Measurements from ENCODE around the gene SV2B. TPM values are rescaled to one million over a fixed set of nuclear protein-coding genes. Genes with fewer than 3 reads are reported as not detected.

SV2B gene
- total and polyA plus RNA-seq, 2 experiments from 2014 or later = 0.06 to 0.76 TPM

DNA sequence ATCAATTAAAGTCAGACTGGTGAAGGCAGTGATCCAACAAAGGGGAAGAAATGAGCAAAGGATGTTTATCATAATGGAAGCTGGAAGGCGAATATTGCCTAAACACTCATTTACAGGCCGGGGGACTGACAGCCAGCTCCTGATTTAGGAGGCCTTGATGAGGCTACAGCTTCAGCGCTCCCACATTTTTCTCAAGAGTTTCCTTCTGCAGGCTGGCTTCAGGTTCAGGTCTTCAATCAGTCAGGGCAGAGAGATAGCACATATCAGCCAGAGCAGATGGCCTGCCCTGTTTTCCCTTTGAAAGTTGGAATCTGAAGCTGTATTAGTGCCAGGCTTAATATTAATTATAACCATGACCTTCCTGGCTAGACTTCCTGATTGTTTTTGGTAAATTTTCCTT lies 218.9 kb downstream of the SV2B start:
- ATAC-seq (no peak), DNase-seq (ENCODE audit: low spot score) (no peak)
- no peaks in the 10 kb centered on the region for H4K20me1 ChIP-seq (replicated peaks; ENCODE audit: insufficient read depth)
- peaks cover 2% of the 10 kb centered on the region for H3K27me3 Mint-ChIP-seq (ENCODE audit: insufficient read depth, low read depth, poor library complexity)
- H3K4me3 ChIP-seq = no peak overlapping the region
- no peaks in the 10 kb centered on the region for H3K9me3 Mint-ChIP-seq
- H2AFZ ChIP-seq = no peak overlapping the region
- TF ChIP-seq, protein P1, sequence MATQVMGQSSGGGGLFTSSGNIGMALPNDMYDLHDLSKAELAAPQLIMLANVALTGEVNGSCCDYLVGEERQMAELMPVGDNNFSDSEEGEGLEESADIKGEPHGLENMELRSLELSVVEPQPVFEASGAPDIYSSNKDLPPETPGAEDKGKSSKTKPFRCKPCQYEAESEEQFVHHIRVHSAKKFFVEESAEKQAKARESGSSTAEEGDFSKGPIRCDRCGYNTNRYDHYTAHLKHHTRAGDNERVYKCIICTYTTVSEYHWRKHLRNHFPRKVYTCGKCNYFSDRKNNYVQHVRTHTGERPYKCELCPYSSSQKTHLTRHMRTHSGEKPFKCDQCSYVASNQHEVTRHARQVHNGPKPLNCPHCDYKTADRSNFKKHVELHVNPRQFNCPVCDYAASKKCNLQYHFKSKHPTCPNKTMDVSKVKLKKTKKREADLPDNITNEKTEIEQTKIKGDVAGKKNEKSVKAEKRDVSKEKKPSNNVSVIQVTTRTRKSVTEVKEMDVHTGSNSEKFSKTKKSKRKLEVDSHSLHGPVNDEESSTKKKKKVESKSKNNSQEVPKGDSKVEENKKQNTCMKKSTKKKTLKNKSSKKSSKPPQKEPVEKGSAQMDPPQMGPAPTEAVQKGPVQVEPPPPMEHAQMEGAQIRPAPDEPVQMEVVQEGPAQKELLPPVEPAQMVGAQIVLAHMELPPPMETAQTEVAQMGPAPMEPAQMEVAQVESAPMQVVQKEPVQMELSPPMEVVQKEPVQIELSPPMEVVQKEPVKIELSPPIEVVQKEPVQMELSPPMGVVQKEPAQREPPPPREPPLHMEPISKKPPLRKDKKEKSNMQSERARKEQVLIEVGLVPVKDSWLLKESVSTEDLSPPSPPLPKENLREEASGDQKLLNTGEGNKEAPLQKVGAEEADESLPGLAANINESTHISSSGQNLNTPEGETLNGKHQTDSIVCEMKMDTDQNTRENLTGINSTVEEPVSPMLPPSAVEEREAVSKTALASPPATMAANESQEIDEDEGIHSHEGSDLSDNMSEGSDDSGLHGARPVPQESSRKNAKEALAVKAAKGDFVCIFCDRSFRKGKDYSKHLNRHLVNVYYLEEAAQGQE (IDR thresholded peaks at IDR 0.05; ENCODE audit: unreplicated experiment) = no peak
- TF ChIP-seq CTCF (conservative IDR thresholded peaks at IDR 0.05; ENCODE audit: low read depth in 2 of 2) (no peak), EZH2phosphoT487 (IDR thresholded peaks at IDR 0.05; ENCODE audit: unreplicated experiment) (no peak), EZH2 (IDR thresholded peaks at IDR 0.05; ENCODE audit: low read depth, unreplicated experiment) (no peak), NANOG (IDR thresholded peaks at IDR 0.05; ENCODE audit: borderline replicate concordance) (no peak), ZNF114 (CRISPR knock-in tag; IDR thresholded peaks at IDR 0.05) (no peak), CREB1 (CRISPR knock-in tag; IDR thresholded peaks at IDR 0.05; ENCODE audit: low read depth) (no peak), JUNB (IDR thresholded peaks at IDR 0.05; ENCODE audit: unreplicated experiment) (no peak), ZNF331 (CRISPR knock-in tag; IDR thresholded peaks at IDR 0.05; ENCODE audit: low read depth) (no peak), POLR2AphosphoS5 (IDR thresholded peaks at IDR 0.05; ENCODE audit: low read depth) (no peak), STAT1 (IDR thresholded peaks at IDR 0.05; ENCODE audit: unreplicated experiment) (no peak)
- TF ChIP-seq, protein P2, sequence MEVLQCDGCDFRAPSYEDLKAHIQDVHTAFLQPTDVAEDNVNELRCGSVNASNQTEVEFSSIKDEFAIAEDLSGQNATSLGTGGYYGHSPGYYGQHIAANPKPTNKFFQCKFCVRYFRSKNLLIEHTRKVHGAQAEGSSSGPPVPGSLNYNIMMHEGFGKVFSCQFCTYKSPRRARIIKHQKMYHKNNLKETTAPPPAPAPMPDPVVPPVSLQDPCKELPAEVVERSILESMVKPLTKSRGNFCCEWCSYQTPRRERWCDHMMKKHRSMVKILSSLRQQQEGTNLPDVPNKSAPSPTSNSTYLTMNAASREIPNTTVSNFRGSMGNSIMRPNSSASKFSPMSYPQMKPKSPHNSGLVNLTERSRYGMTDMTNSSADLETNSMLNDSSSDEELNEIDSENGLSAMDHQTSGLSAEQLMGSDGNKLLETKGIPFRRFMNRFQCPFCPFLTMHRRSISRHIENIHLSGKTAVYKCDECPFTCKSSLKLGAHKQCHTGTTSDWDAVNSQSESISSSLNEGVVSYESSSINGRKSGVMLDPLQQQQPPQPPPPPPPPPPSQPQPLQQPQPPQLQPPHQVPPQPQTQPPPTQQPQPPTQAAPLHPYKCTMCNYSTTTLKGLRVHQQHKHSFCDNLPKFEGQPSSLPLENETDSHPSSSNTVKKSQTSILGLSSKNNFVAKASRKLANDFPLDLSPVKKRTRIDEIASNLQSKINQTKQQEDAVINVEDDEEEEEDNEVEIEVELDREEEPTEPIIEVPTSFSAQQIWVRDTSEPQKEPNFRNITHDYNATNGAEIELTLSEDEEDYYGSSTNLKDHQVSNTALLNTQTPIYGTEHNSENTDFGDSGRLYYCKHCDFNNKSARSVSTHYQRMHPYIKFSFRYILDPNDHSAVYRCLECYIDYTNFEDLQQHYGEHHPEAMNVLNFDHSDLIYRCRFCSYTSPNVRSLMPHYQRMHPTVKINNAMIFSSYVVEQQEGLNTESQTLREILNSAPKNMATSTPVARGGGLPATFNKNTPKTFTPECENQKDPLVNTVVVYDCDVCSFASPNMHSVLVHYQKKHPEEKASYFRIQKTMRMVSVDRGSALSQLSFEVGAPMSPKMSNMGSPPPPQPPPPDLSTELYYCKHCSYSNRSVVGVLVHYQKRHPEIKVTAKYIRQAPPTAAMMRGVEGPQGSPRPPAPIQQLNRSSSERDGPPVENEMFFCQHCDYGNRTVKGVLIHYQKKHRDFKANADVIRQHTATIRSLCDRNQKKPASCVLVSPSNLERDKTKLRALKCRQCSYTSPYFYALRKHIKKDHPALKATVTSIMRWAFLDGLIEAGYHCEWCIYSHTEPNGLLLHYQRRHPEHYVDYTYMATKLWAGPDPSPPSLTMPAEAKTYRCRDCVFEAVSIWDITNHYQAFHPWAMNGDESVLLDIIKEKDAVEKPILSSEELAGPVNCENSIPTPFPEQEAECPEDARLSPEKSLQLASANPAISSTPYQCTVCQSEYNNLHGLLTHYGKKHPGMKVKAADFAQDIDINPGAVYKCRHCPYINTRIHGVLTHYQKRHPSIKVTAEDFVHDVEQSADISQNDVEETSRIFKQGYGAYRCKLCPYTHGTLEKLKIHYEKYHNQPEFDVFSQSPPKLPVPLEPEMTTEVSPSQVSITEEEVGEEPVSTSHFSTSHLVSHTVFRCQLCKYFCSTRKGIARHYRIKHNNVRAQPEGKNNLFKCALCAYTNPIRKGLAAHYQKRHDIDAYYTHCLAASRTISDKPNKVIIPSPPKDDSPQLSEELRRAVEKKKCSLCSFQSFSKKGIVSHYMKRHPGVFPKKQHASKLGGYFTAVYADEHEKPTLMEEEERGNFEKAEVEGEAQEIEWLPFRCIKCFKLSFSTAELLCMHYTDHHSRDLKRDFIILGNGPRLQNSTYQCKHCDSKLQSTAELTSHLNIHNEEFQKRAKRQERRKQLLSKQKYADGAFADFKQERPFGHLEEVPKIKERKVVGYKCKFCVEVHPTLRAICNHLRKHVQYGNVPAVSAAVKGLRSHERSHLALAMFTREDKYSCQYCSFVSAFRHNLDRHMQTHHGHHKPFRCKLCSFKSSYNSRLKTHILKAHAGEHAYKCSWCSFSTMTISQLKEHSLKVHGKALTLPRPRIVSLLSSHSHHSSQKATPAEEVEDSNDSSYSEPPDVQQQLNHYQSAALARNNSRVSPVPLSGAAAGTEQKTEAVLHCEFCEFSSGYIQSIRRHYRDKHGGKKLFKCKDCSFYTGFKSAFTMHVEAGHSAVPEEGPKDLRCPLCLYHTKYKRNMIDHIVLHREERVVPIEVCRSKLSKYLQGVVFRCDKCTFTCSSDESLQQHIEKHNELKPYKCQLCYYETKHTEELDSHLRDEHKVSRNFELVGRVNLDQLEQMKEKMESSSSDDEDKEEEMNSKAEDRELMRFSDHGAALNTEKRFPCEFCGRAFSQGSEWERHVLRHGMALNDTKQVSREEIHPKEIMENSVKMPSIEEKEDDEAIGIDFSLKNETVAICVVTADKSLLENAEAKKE (CRISPR knock-in tag; IDR thresholded peaks at IDR 0.05) = no peak
- TF ChIP-seq, protein P3, sequence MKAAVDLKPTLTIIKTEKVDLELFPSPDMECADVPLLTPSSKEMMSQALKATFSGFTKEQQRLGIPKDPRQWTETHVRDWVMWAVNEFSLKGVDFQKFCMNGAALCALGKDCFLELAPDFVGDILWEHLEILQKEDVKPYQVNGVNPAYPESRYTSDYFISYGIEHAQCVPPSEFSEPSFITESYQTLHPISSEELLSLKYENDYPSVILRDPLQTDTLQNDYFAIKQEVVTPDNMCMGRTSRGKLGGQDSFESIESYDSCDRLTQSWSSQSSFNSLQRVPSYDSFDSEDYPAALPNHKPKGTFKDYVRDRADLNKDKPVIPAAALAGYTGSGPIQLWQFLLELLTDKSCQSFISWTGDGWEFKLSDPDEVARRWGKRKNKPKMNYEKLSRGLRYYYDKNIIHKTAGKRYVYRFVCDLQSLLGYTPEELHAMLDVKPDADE (IDR thresholded peaks at IDR 0.05) = no peak
- H3K4me1 ChIP-seq (ENCODE audit: insufficient read depth) = no peaks in the 10 kb centered on the region
- H3K27ac Mint-ChIP-seq = no peak overlapping the region
- H3K27me3 ChIP-seq (ENCODE audit: insufficient read depth) = no peaks in the 10 kb centered on the region
- H3K4me1 Mint-ChIP-seq = no peaks in the 10 kb centered on the region
- no peaks in the 10 kb centered on the region for H3K79me2 ChIP-seq (replicated peaks; ENCODE audit: insufficient read depth)
- H3K36me3 ChIP-seq (ENCODE audit: insufficient read depth) = no peaks in the 10 kb centered on the region
- no peak overlapping the region for H3K4me3 Mint-ChIP-seq
- no peak overlapping the region for H3K4me2 ChIP-seq
- no peak overlapping the region for H3K27ac ChIP-seq (ENCODE audit: low read depth)
- H3K9me2 ChIP-seq (ENCODE audit: insufficient read depth) = no peaks in the 10 kb centered on the region; the same call in 1 of the 2 replicates
- no peaks in the 10 kb centered on the region for H3K36me3 Mint-ChIP-seq (ENCODE audit: low read depth)
- H3F3A ChIP-seq (replicated peaks; ENCODE audit: low read depth) = no peaks in the 10 kb centered on the region
